Caco-2 (cell line): ENCODE measurements around the gene C14orf132. TPM values are rescaled to one million over a fixed set of nuclear protein-coding genes. Genes with fewer than 3 reads are reported as not detected.

ENCODE experiments used
- BruUV-seq: library from RNA; stranded (reverse); fragments of 400-500 nt; replicated peaks from 2 replicates; lab custom pipeline; 2021; lab: Mats Ljungman, UMichigan
- CTCF ChIA-PET: fragments of 300-600 bp; sonication (Branson Sonifier 250); formaldehyde crosslinking; loops from one replicate; lab custom pipeline; 2022; ENCODE audit warnings: antibody characterized with exemption; lab: Charles Lee
- POLR2A ChIA-PET: fragments of 300-600 bp; sonication (Branson Sonifier 250); formaldehyde crosslinking; loops from one replicate; lab custom pipeline; 2022; ENCODE audit warnings: antibody characterized with exemption; lab: Charles Lee
- DNase-seq, 2 experiments: peaks; one replicate each; pipeline versions ENCODE4 v3.0.0 to v3.0.0-alpha.2; 2020 to 2022
- H3K27me3 ChIP-seq: replicated peaks from 2 replicates; pipeline ENCODE4 v1.6.0; 2011; ENCODE audit warnings: low read length; ENCODE audit not compliant: control insufficient read depth, insufficient read depth
- H3K36me3 ChIP-seq: 2 replicates; pipeline ENCODE4 v1.5.1; 2011; ENCODE audit warnings: low read length; ENCODE audit not compliant: control insufficient read depth, insufficient read depth
- H3K4me1 ChIP-seq: fragments of 250-450 bp; sonication (Bioruptor Pico); 2 replicates; pipeline ENCODE4 v1.5.1; 2020; ENCODE audit warnings: mild to moderate bottlenecking
- H3K4me3 ChIP-seq: 2 replicates; pipeline ENCODE4 v1.5.1; 2011; ENCODE audit warnings: low read depth, mild to moderate bottlenecking, control low read depth, low read length
- H3K9me3 ChIP-seq: fragments of 250-450 bp; sonication (Bioruptor Pico); 2 replicates; pipeline ENCODE4 v1.5.1; 2020; ENCODE audit warnings: mild to moderate bottlenecking, moderate library complexity
- H3K27ac Mint-ChIP-seq: one replicate; pipeline ENCODE4 v1.8.0; 2022; ENCODE audit warnings: mixed read lengths; ENCODE audit not compliant: unreplicated experiment
- H3K27me3 Mint-ChIP-seq: one replicate; pipeline ENCODE4 v1.8.0; 2022; ENCODE audit warnings: mixed read lengths; ENCODE audit not compliant: insufficient read depth, unreplicated experiment
- H3K36me3 Mint-ChIP-seq: one replicate; pipeline ENCODE4 v1.8.0; 2022; ENCODE audit warnings: mild to moderate bottlenecking, mixed read lengths; ENCODE audit not compliant: insufficient read depth, unreplicated experiment
- H3K4me1 Mint-ChIP-seq: one replicate; pipeline ENCODE4 v1.8.0; 2022; ENCODE audit warnings: low read depth, mixed read lengths; ENCODE audit not compliant: unreplicated experiment
- H3K4me3 Mint-ChIP-seq: one replicate; pipeline ENCODE4 v1.8.0; 2022; ENCODE audit warnings: mild to moderate bottlenecking, moderate library complexity, mixed read lengths; ENCODE audit not compliant: unreplicated experiment
- H3K9me3 Mint-ChIP-seq: one replicate; pipeline ENCODE4 v1.8.0; 2022; ENCODE audit warnings: mixed read lengths; ENCODE audit not compliant: unreplicated experiment
- intact Hi-C: fragments of 100-400 bp; cut with micrococcal nuclease; formaldehyde crosslinking; loops from one replicate; pipeline ENCODE4 v1.10.0; 2022; ENCODE audit not compliant: unreplicated experiment
- total RNA-seq: library from RNA; stranded (reverse); gene quantifications from 2 replicates; pipeline ENCODE4 v1.2.3, GENCODE V29; 2022
- TF ChIP-seq, protein P1 (sequence below), 2 experiments: fragments of 200-600 bp in 1 of 2; IDR thresholded peaks; 1 replicate in 1 of 2; 2 replicates in 1 of 2; pipeline versions ENCODE4 v1.5.1 to v1.8.0; 2011 to 2022; ENCODE audit warnings: antibody characterized with exemption in 1 of 2, control low read depth in 1 of 2, inconsistent platforms in 1 of 2, low read depth in 1 of 2, low read length in 1 of 2, mild to moderate bottlenecking in 1 of 2, moderate library complexity in 1 of 2; ENCODE audit not compliant: insufficient read depth in 1 of 2, severe bottlenecking in 1 of 2, unreplicated experiment in 1 of 2

The C14orf132 gene
- total RNA-seq, 1 experiment from 2014 or later: 0.20 TPM

DNA sequence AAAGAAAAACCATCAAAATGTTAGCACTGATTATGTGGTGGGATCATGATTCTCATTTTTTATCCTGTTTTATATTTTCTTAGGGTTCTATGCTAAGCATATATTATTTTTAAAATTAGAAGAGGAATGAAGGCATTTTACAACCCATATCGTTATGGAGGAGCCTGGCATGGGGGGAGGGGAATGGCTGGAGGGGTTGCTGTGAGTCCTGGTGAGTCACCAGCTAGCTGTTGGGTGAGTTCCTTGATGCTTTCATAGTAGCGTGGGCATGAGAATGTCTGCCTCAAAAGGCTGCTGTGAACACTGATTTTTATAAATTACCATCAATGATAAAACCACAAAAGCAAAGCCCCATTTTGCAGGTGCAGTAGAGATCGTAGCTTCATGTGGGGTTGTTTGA is 46.9 kb downstream of the C14orf132 start:
- Mint-ChIP-seq H3K27ac (no peak overlapping the region), H3K4me1 (no peaks in the 10 kb centered on the region), H3K27me3 (peaks cover 3% of the 10 kb centered on the region), H3K4me3 (no peak overlapping the region), H3K36me3 (no peaks in the 10 kb centered on the region), H3K9me3 (no peaks in the 10 kb centered on the region)
- BruUV-seq: no TSS peak
- intact Hi-C loops: no loop called here
- ChIA-PET CTCF (interaction anchor here (1.1 kb wide), 1 partner anchor 12 kb away, joined by 3 read pairs; no protein-coding TSS in a partner anchor), POLR2A (no interaction called here)
- Histone ChIP-seq H3K27me3 (no peaks in the 10 kb centered on the region), H3K36me3 (no peaks in the 10 kb centered on the region), H3K4me1 (no peaks in the 10 kb centered on the region), H3K9me3 (no peaks in the 10 kb centered on the region), H3K4me3 (no peak overlapping the region)
- no peak for DNase-seq
- TF ChIP-seq, protein P1, sequence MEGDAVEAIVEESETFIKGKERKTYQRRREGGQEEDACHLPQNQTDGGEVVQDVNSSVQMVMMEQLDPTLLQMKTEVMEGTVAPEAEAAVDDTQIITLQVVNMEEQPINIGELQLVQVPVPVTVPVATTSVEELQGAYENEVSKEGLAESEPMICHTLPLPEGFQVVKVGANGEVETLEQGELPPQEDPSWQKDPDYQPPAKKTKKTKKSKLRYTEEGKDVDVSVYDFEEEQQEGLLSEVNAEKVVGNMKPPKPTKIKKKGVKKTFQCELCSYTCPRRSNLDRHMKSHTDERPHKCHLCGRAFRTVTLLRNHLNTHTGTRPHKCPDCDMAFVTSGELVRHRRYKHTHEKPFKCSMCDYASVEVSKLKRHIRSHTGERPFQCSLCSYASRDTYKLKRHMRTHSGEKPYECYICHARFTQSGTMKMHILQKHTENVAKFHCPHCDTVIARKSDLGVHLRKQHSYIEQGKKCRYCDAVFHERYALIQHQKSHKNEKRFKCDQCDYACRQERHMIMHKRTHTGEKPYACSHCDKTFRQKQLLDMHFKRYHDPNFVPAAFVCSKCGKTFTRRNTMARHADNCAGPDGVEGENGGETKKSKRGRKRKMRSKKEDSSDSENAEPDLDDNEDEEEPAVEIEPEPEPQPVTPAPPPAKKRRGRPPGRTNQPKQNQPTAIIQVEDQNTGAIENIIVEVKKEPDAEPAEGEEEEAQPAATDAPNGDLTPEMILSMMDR (IDR thresholded peaks at IDR 0.05; ENCODE audit: insufficient read depth in 1 of 2, low read depth in 1 of 2, low read length in 1 of 2, severe bottlenecking in 1 of 2, unreplicated experiment in 1 of 2): no peak

- Mint-ChIP-seq H3K9me3 (no peaks in the 10 kb centered on the region), H3K36me3 (no peaks in the 10 kb centered on the region), H3K4me1 (no peaks in the 10 kb centered on the region), H3K27me3 (peaks cover 3% of the 10 kb centered on the region), H3K27ac (no peak overlapping the region), H3K4me3 (no peak overlapping the region)
- no peak for DNase-seq
- intact Hi-C loops: no loop called here
- POLR2A ChIA-PET: no interaction called here
- no peak overlapping the region for H3K4me3 ChIP-seq
- BruUV-seq: no TSS peak
- no peaks in the 10 kb centered on the region for H3K36me3 ChIP-seq
- no peaks in the 10 kb centered on the region for H3K4me1 ChIP-seq
- H3K27me3 ChIP-seq: no peaks in the 10 kb centered on the region
- no peaks in the 10 kb centered on the region for H3K9me3 ChIP-seq
- TF ChIP-seq, protein P1 (IDR thresholded peaks at IDR 0.05; ENCODE audit: insufficient read depth in 1 of 2, low read depth in 1 of 2, low read length in 1 of 2, severe bottlenecking in 1 of 2, unreplicated experiment in 1 of 2): no peak
- CTCF ChIA-PET: interaction anchor here (1.1 kb wide), 1 partner anchor 12 kb away, joined by 3 read pairs; no protein-coding TSS in a partner anchor
Measured at GRCh38 chr14:96086574-96087077, 47.5 kb downstream of the C14orf132 start.

DNA sequence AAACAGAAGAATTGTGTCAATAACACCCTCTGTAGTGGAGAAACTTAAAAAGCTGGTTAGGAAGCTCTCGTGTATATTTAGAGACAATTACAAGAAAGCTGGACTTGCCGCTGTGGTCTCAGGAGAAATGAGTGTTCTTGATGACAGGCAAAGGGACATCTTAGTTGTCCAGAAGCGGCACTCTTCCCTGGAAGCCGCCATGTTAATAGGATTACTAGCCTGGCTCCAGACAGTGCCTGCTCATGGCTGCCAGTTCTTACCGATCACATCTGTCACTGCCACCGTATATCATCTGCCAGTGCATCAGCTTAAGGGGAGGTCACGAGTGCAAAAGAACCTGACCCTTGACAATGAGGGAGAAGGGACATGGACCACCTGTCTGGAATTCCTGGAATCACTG is 48.9 kb downstream of the C14orf132 start:
- POLR2A ChIA-PET: no interaction called here

More for the DNA sequence above, 48.9 kb downstream of the C14orf132 start:
- intact Hi-C loops: no loop called here
- Histone ChIP-seq H3K9me3 (no peaks in the 10 kb centered on the region), H3K4me1 (no peaks in the 10 kb centered on the region), H3K4me3 (no peak overlapping the region), H3K36me3 (no peaks in the 10 kb centered on the region), H3K27me3 (no peaks in the 10 kb centered on the region)
- BruUV-seq: no TSS peak
- Mint-ChIP-seq H3K27ac (no peak overlapping the region), H3K27me3 (peaks cover 3% of the 10 kb centered on the region), H3K4me1 (no peaks in the 10 kb centered on the region), H3K36me3 (no peaks in the 10 kb centered on the region), H3K9me3 (no peaks in the 10 kb centered on the region), H3K4me3 (no peak overlapping the region)
- CTCF ChIA-PET: no interaction called here
- DNase-seq: no peak
- TF ChIP-seq, protein P1 (IDR thresholded peaks at IDR 0.05; ENCODE audit: insufficient read depth in 1 of 2, low read depth in 1 of 2, low read length in 1 of 2, severe bottlenecking in 1 of 2, unreplicated experiment in 1 of 2): no peak
